DMS53 treated with DMSO at 0.1 percent for 48 hours (cell line): ENCODE data around the gene COL21A1.
A peak's percentile ranks its signal among the peaks of the same experiment; 100 is the strongest.

Source experiments
- DNase-seq: peaks from one replicate; lab custom pipeline; 2025; ENCODE audit not compliant: unreplicated experiment; lab: John Stamatoyannopoulos, UW

Gene COL21A1

GRCh38 chr6:56246541-56246880 is 869 bp downstream of the COL21A1 start:
- DNase-seq, result peak; percentile 19

GRCh38 chr6:56245903-56246351 is 1.5 kb downstream of the COL21A1 start:
- DNase-seq, result no peak

- DNase-seq, result no peak
Observed at GRCh38 chr6:56244528-56245253, 2.7 kb downstream of the COL21A1 start.

- no peak for DNase-seq
Observed at GRCh38 chr6:56244089-56244488, 3.3 kb downstream of the COL21A1 start.

GRCh38 chr6:56243518-56244070 is 3.8 kb downstream of the COL21A1 start:
- no peak for DNase-seq

- DNase-seq, result peak; percentile 28
Observed at GRCh38 chr6:56242346-56242745, 5.0 kb downstream of the COL21A1 start.

GRCh38 chr6:56241124-56241802 is 6.1 kb downstream of the COL21A1 start:
- DNase-seq, result peak; percentile 60

GRCh38 chr6:56238352-56238751 is 9.0 kb downstream of the COL21A1 start:
- DNase-seq, result no peak

GRCh38 chr6:56235245-56235644 is 12.1 kb downstream of the COL21A1 start:
- peak; percentile 47 for DNase-seq

- no peak for DNase-seq
Observed at GRCh38 chr6:56232436-56232835, 14.9 kb downstream of the COL21A1 start.

- DNase-seq, result no peak
Observed at GRCh38 chr6:56231827-56232226, 15.6 kb downstream of the COL21A1 start.

- DNase-seq, result no peak
Observed at GRCh38 chr6:56230976-56231566, 16.3 kb downstream of the COL21A1 start.

- DNase-seq, result no peak
Observed at GRCh38 chr6:56227071-56227879, 20.1 kb downstream of the COL21A1 start.

GRCh38 chr6:56223995-56224394 is 23.4 kb downstream of the COL21A1 start:
- DNase-seq, result no peak

- no peak for DNase-seq
Observed at GRCh38 chr6:56222499-56222898, 24.9 kb downstream of the COL21A1 start.

- no peak for DNase-seq
Observed at GRCh38 chr6:56220078-56220477, 27.3 kb downstream of the COL21A1 start.

GRCh38 chr6:56214703-56215101 is 32.7 kb downstream of the COL21A1 start:
- DNase-seq, result no peak

GRCh38 chr6:56214041-56214702 is 33.2 kb downstream of the COL21A1 start:
- no peak for DNase-seq

- no peak for DNase-seq
Observed at GRCh38 chr6:56211724-56212123, 35.7 kb downstream of the COL21A1 start.

- DNase-seq, result no peak
Observed at GRCh38 chr6:56204134-56204533, 43.2 kb downstream of the COL21A1 start.

- DNase-seq, result no peak
Observed at GRCh38 chr6:56199956-56200355, 47.4 kb downstream of the COL21A1 start.
